ENCODE measurements around the gene SPDYE16.
"Not testable (repeated sequence)": the region's sequence is repeated elsewhere in the genome, so short reads cannot be mapped to it uniquely, and the experiment has no call there.

The SPDYE16 gene

GRCh38 chr7:76503244-76503643, 39.9 kb downstream of the SPDYE16 start:
- not testable (repeated sequence) for H2BK12ac ChIP-seq (ENCODE audit: low read length in 2 of 2); H4K91ac ChIP-seq (ENCODE audit: low read length); H2BK120ac ChIP-seq (ENCODE audit: low read depth, low read length); H3K4ac ChIP-seq (ENCODE audit: low read depth in 1 of 2, low read length in 2 of 2); H3K14ac ChIP-seq (ENCODE audit: low read length in 2 of 2); H3K9me3 ChIP-seq (ENCODE audit: control insufficient read depth, low read length); H2AK5ac ChIP-seq (ENCODE audit: low read length, severe bottlenecking); H2BK15ac ChIP-seq (ENCODE audit: low read depth, poor library complexity, severe bottlenecking); H3K4me3 ChIP-seq (ENCODE audit: insufficient read depth in 1 of 2, low read depth in 1 of 2, low read length in 2 of 2); H3K4me1 ChIP-seq (ENCODE audit: control insufficient read depth, insufficient read depth, low read depth, low read length); H3K23ac ChIP-seq (ENCODE audit: low read length in 2 of 2); H2AFZ ChIP-seq (ENCODE audit: low read depth, low read length); H2BK5ac ChIP-seq (ENCODE audit: low read depth, low read length, poor library complexity, severe bottlenecking); DNase-seq; H3K27ac ChIP-seq (ENCODE audit: low read length, poor library complexity, severe bottlenecking); H3K27me3 ChIP-seq (ENCODE audit: control insufficient read depth in 1 of 2, insufficient read depth in 1 of 2, low read length in 2 of 2); H3K9ac ChIP-seq (ENCODE audit: low read length); H3K4me2 ChIP-seq (ENCODE audit: low read length, poor library complexity, severe bottlenecking); H3K18ac ChIP-seq (ENCODE audit: low read depth in 1 of 2, low read length in 2 of 2); H3K79me1 ChIP-seq (replicated peaks; ENCODE audit: low read length, poor library complexity, severe bottlenecking); H4K8ac ChIP-seq (ENCODE audit: low read length)
- peaks cover 31 to 43% of the 10 kb centered on the region in 2 experiments for H3K36me3 ChIP-seq (ENCODE audit: control insufficient read depth in 1 of 2, insufficient read depth in 2 of 2, low read depth in 1 of 2, low read length in 2 of 2)
- 95% methylated on average over 11 of the region's 12 CpGs for WGBS

- H3K79me1 ChIP-seq (replicated peaks; ENCODE audit: low read length, poor library complexity, severe bottlenecking); H2BK120ac ChIP-seq (ENCODE audit: low read depth, low read length); H3K4me1 ChIP-seq (ENCODE audit: control insufficient read depth, insufficient read depth, low read depth, low read length); H2BK5ac ChIP-seq (ENCODE audit: low read depth, low read length, poor library complexity, severe bottlenecking); H2AFZ ChIP-seq (ENCODE audit: low read depth, low read length); H2BK15ac ChIP-seq (ENCODE audit: low read depth, poor library complexity, severe bottlenecking); H3K27me3 ChIP-seq (ENCODE audit: control insufficient read depth in 1 of 2, insufficient read depth in 1 of 2, low read length in 2 of 2); H3K4ac ChIP-seq (ENCODE audit: low read depth in 1 of 2, low read length in 2 of 2); DNase-seq; H3K23ac ChIP-seq (ENCODE audit: low read length in 2 of 2); H3K14ac ChIP-seq (ENCODE audit: low read length in 2 of 2); H4K91ac ChIP-seq (ENCODE audit: low read length); H3K9me3 ChIP-seq (ENCODE audit: control insufficient read depth, low read length); H2BK12ac ChIP-seq (ENCODE audit: low read length in 2 of 2); H3K4me3 ChIP-seq (ENCODE audit: insufficient read depth in 1 of 2, low read depth in 1 of 2, low read length in 2 of 2); H3K9ac ChIP-seq (ENCODE audit: low read length); H2AK5ac ChIP-seq (ENCODE audit: low read length, severe bottlenecking); H3K18ac ChIP-seq (ENCODE audit: low read depth in 1 of 2, low read length in 2 of 2); H4K8ac ChIP-seq (ENCODE audit: low read length); H3K27ac ChIP-seq (ENCODE audit: low read length, poor library complexity, severe bottlenecking); H3K4me2 ChIP-seq (ENCODE audit: low read length, poor library complexity, severe bottlenecking): not testable (repeated sequence)
- 98% methylated on average over 16 of the region's 16 CpGs for WGBS
- H3K36me3 ChIP-seq (ENCODE audit: control insufficient read depth in 1 of 2, insufficient read depth in 2 of 2, low read depth in 1 of 2, low read length in 2 of 2): peaks cover 29 to 43% of the 10 kb centered on the region in 2 experiments
Measured at GRCh38 chr7:76502836-76503235, 40.3 kb downstream of the SPDYE16 start.

GRCh38 chr7:76502224-76502623, 40.9 kb downstream of the SPDYE16 start:
- H2BK5ac ChIP-seq (ENCODE audit: low read depth, low read length, poor library complexity, severe bottlenecking); H2AFZ ChIP-seq (ENCODE audit: low read depth, low read length); H3K9me3 ChIP-seq (ENCODE audit: control insufficient read depth, low read length); H3K4me2 ChIP-seq (ENCODE audit: low read length, poor library complexity, severe bottlenecking); H3K4me3 ChIP-seq (ENCODE audit: insufficient read depth in 1 of 2, low read depth in 1 of 2, low read length in 2 of 2); H3K9ac ChIP-seq (ENCODE audit: low read length); H2BK120ac ChIP-seq (ENCODE audit: low read depth, low read length); H2AK5ac ChIP-seq (ENCODE audit: low read length, severe bottlenecking); H2BK12ac ChIP-seq (ENCODE audit: low read length in 2 of 2); H3K79me1 ChIP-seq (replicated peaks; ENCODE audit: low read length, poor library complexity, severe bottlenecking); H3K18ac ChIP-seq (ENCODE audit: low read depth in 1 of 2, low read length in 2 of 2); H2BK15ac ChIP-seq (ENCODE audit: low read depth, poor library complexity, severe bottlenecking); H3K27me3 ChIP-seq (ENCODE audit: control insufficient read depth in 1 of 2, insufficient read depth in 1 of 2, low read length in 2 of 2); H4K8ac ChIP-seq (ENCODE audit: low read length); H3K27ac ChIP-seq (ENCODE audit: low read length, poor library complexity, severe bottlenecking); H3K14ac ChIP-seq (ENCODE audit: low read length in 2 of 2); H3K23ac ChIP-seq (ENCODE audit: low read length in 2 of 2); H3K4me1 ChIP-seq (ENCODE audit: control insufficient read depth, insufficient read depth, low read depth, low read length); DNase-seq; H3K4ac ChIP-seq (ENCODE audit: low read depth in 1 of 2, low read length in 2 of 2); H4K91ac ChIP-seq (ENCODE audit: low read length): not testable (repeated sequence)
- WGBS: 96% methylated on average over 12 of the region's 13 CpGs
- peaks cover 25 to 43% of the 10 kb centered on the region in 2 experiments for H3K36me3 ChIP-seq (ENCODE audit: control insufficient read depth in 1 of 2, insufficient read depth in 2 of 2, low read depth in 1 of 2, low read length in 2 of 2)

GRCh38 chr7:76499924-76500241, 43.2 kb downstream of the SPDYE16 start:
- H2AK5ac ChIP-seq (ENCODE audit: low read length, severe bottlenecking); H3K18ac ChIP-seq (ENCODE audit: low read depth in 1 of 2, low read length in 2 of 2); H4K91ac ChIP-seq (ENCODE audit: low read length); H3K9me3 ChIP-seq (ENCODE audit: control insufficient read depth, low read length); H3K23ac ChIP-seq (ENCODE audit: low read length in 2 of 2); H3K4me2 ChIP-seq (ENCODE audit: low read length, poor library complexity, severe bottlenecking); H2BK5ac ChIP-seq (ENCODE audit: low read depth, low read length, poor library complexity, severe bottlenecking); H2AFZ ChIP-seq (ENCODE audit: low read depth, low read length); DNase-seq; H2BK15ac ChIP-seq (ENCODE audit: low read depth, poor library complexity, severe bottlenecking); H3K4me1 ChIP-seq (ENCODE audit: control insufficient read depth, insufficient read depth, low read depth, low read length); H3K27ac ChIP-seq (ENCODE audit: low read length, poor library complexity, severe bottlenecking); H3K14ac ChIP-seq (ENCODE audit: low read length in 2 of 2); H3K4ac ChIP-seq (ENCODE audit: low read depth in 1 of 2, low read length in 2 of 2); H3K79me1 ChIP-seq (replicated peaks; ENCODE audit: low read length, poor library complexity, severe bottlenecking); H2BK12ac ChIP-seq (ENCODE audit: low read length in 2 of 2); H3K4me3 ChIP-seq (ENCODE audit: insufficient read depth in 1 of 2, low read depth in 1 of 2, low read length in 2 of 2); H3K27me3 ChIP-seq (ENCODE audit: control insufficient read depth in 1 of 2, insufficient read depth in 1 of 2, low read length in 2 of 2); H4K8ac ChIP-seq (ENCODE audit: low read length); H3K9ac ChIP-seq (ENCODE audit: low read length); H2BK120ac ChIP-seq (ENCODE audit: low read depth, low read length): not testable (repeated sequence)
- no CpG with 5 or more reads among the region's 19 CpGs for WGBS
- peaks cover 5 to 25% of the 10 kb centered on the region in 2 experiments for H3K36me3 ChIP-seq (ENCODE audit: control insufficient read depth in 1 of 2, insufficient read depth in 2 of 2, low read depth in 1 of 2, low read length in 2 of 2)
